Measurements from ENCODE around the gene MRM3.

MRM3 gene

GRCh38 chr17:838486-838885 is 56.3 kb downstream of the MRM3 start:
- Histone ChIP-seq H3K4me1 (ENCODE audit: control insufficient read depth, insufficient read depth, low read length) (no peaks in the 10 kb centered on the region), H3K27ac (ENCODE audit: extremely low read depth, low read depth, low read length) (no peak overlapping the region), H3K4me3 (ENCODE audit: low read depth, low read length) (no peak overlapping the region), H3K36me3 (ENCODE audit: control insufficient read depth in 2 of 2, insufficient read depth in 1 of 2, low read length in 2 of 2) (no peaks in the 10 kb centered on the region), H3K9me3 (ENCODE audit: control insufficient read depth, insufficient read depth, low read depth, low read length) (no peaks in the 10 kb centered on the region)
- CTCF ChIA-PET: interaction anchor here (0.7 kb wide), 1 partner anchor 599 kb away, joined by 3 read pairs; no protein-coding TSS in a partner anchor
- POLR2A ChIA-PET: no interaction called here
- TF ChIP-seq HOXC10 (CRISPR knock-in tag; IDR thresholded peaks at IDR 0.05) (no peak), KLF7 (tag by site-specific recombination; IDR thresholded peaks at IDR 0.05; ENCODE audit: borderline replicate concordance) (no peak), HOXD13 (CRISPR knock-in tag; IDR thresholded peaks at IDR 0.05; ENCODE audit: borderline replicate concordance) (no peak), ZNF664 (tag by site-specific recombination; IDR thresholded peaks at IDR 0.05) (no peak), RBAK (tag by site-specific recombination; IDR thresholded peaks at IDR 0.05) (no peak), ZNF223 (tag by site-specific recombination; IDR thresholded peaks at IDR 0.05) (no peak), ZNF19 (tag by site-specific recombination; IDR thresholded peaks at IDR 0.05; ENCODE audit: low read depth) (no peak), ZNF548 (tag by site-specific recombination; IDR thresholded peaks at IDR 0.05) (no peak), ZNF140 (tag by site-specific recombination; IDR thresholded peaks at IDR 0.05) (no peak), EGR2 (tag by site-specific recombination; IDR thresholded peaks at IDR 0.05; ENCODE audit: low read depth) (no peak), ZNF248 (tag by site-specific recombination; IDR thresholded peaks at IDR 0.05) (no peak), PRDM6 (tag by site-specific recombination; IDR thresholded peaks at IDR 0.05) (no peak), ZNF792 (tag by site-specific recombination; IDR thresholded peaks at IDR 0.05) (no peak)
- TF ChIP-seq, protein P1, sequence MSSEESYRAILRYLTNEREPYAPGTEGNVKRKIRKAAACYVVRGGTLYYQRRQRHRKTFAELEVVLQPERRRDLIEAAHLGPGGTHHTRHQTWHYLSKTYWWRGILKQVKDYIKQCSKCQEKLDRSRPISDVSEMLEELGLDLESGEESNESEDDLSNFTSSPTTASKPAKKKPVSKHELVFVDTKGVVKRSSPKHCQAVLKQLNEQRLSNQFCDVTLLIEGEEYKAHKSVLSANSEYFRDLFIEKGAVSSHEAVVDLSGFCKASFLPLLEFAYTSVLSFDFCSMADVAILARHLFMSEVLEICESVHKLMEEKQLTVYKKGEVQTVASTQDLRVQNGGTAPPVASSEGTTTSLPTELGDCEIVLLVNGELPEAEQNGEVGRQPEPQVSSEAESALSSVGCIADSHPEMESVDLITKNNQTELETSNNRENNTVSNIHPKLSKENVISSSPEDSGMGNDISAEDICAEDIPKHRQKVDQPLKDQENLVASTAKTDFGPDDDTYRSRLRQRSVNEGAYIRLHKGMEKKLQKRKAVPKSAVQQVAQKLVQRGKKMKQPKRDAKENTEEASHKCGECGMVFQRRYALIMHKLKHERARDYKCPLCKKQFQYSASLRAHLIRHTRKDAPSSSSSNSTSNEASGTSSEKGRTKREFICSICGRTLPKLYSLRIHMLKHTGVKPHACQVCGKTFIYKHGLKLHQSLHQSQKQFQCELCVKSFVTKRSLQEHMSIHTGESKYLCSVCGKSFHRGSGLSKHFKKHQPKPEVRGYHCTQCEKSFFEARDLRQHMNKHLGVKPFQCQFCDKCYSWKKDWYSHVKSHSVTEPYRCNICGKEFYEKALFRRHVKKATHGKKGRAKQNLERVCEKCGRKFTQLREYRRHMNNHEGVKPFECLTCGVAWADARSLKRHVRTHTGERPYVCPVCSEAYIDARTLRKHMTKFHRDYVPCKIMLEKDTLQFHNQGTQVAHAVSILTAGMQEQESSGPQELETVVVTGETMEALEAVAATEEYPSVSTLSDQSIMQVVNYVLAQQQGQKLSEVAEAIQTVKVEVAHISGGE (tag by site-specific recombination; conservative IDR thresholded peaks at IDR 0.05; ENCODE audit: low read depth): no peak
- TF ChIP-seq, protein P2, sequence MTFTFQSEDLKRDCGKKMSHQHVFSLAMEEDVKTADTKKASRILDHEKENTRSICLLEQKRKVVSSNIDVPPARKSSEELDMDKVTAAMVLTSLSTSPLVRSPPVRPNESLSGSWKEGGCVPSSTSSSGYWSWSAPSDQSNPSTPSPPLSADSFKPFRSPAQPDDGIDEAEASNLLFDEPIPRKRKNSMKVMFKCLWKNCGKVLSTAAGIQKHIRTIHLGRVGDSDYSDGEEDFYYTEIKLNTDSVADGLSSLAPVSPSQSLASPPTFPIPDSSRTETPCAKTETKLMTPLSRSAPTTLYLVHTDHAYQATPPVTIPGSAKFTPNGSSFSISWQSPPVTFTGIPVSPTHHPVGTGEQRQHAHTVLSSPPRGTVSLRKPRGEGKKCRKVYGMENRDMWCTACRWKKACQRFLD (tag by site-specific recombination; IDR thresholded peaks at IDR 0.05): no peak
- TF ChIP-seq, protein P3, sequence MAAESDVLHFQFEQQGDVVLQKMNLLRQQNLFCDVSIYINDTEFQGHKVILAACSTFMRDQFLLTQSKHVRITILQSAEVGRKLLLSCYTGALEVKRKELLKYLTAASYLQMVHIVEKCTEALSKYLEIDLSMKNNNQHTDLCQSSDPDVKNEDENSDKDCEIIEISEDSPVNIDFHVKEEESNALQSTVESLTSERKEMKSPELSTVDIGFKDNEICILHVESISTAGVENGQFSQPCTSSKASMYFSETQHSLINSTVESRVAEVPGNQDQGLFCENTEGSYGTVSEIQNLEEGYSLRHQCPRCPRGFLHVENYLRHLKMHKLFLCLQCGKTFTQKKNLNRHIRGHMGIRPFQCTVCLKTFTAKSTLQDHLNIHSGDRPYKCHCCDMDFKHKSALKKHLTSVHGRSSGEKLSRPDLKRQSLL (tag by site-specific recombination; IDR thresholded peaks at IDR 0.05): no peak

GRCh38 chr17:841313-841712 is 59.2 kb downstream of the MRM3 start:
- H3K36me3 ChIP-seq (ENCODE audit: control insufficient read depth in 2 of 2, insufficient read depth in 1 of 2, low read length in 2 of 2): no peaks in the 10 kb centered on the region

More at GRCh38 chr17:841313-841712, 59.2 kb downstream of the MRM3 start:
- POLR2A ChIA-PET: no interaction called here
- no peak for TF ChIP-seq ZNF558 (tag by site-specific recombination; IDR thresholded peaks at IDR 0.05)
- TF ChIP-seq ZNF677 (tag by site-specific recombination; IDR thresholded peaks at IDR 0.05): no peak
- no peak for TF ChIP-seq ZNF19 (tag by site-specific recombination; IDR thresholded peaks at IDR 0.05; ENCODE audit: low read depth)
- no peak for TF ChIP-seq ZNF211 (tag by site-specific recombination; IDR thresholded peaks at IDR 0.05; ENCODE audit: low read depth)
- no peak for TF ChIP-seq ZNF426 (tag by site-specific recombination; IDR thresholded peaks at IDR 0.05)
- no peak for TF ChIP-seq ZNF114 (tag by site-specific recombination; IDR thresholded peaks at IDR 0.05)
- TF ChIP-seq PRDM6 (tag by site-specific recombination; IDR thresholded peaks at IDR 0.05): no peak
- TF ChIP-seq PRDM4 (tag by site-specific recombination; IDR thresholded peaks at IDR 0.05): no peak
- CTCF ChIA-PET: no interaction called here
- no peak overlapping the region for H3K27ac ChIP-seq (ENCODE audit: extremely low read depth, low read depth, low read length)
- H3K4me3 ChIP-seq (ENCODE audit: low read depth, low read length): no peak overlapping the region
- no peaks in the 10 kb centered on the region for H3K9me3 ChIP-seq (ENCODE audit: control insufficient read depth, insufficient read depth, low read depth, low read length)
- H3K4me1 ChIP-seq (ENCODE audit: control insufficient read depth, insufficient read depth, low read length): no peaks in the 10 kb centered on the region

Measured in HEK293 (cell line).